ENCODE data around the gene CSNK1G3.
A peak's percentile ranks its signal among the peaks of the same experiment; 100 is the strongest.
"Not testable (repeated sequence)": the region's sequence is repeated elsewhere in the genome, so short reads cannot be mapped to it uniquely, and the experiment has no call there.

CSNK1G3 gene

GRCh38 chr5:123610209-123610608, 98.2 kb downstream of the CSNK1G3 start:
- TF ChIP-seq CTCF (IDR thresholded peaks at IDR 0.05; ENCODE audit: borderline replicate concordance, insufficient read depth, low read depth, low read length) = no peak
- H3K4me3 ChIP-seq (ENCODE audit: low read depth, low read length) = no peak overlapping the region

GRCh38 chr5:123610665-123611405, 98.9 kb downstream of the CSNK1G3 start:
- peak; percentile 73 for TF ChIP-seq CTCF (IDR thresholded peaks at IDR 0.05; ENCODE audit: borderline replicate concordance, insufficient read depth, low read depth, low read length)
- H3K4me3 ChIP-seq (ENCODE audit: low read depth, low read length) = no peak overlapping the region

GRCh38 chr5:123611406-123611709, 99.4 kb downstream of the CSNK1G3 start:
- no peak overlapping the region for H3K4me3 ChIP-seq (ENCODE audit: low read depth, low read length)

GRCh38 chr5:123617561-123617960, 105.6 kb downstream of the CSNK1G3 start:
- no peak for TF ChIP-seq CTCF (IDR thresholded peaks at IDR 0.05; ENCODE audit: borderline replicate concordance, insufficient read depth, low read depth, low read length)

More at GRCh38 chr5:123611406-123611709, 99.4 kb downstream of the CSNK1G3 start:
- no peak for TF ChIP-seq CTCF (IDR thresholded peaks at IDR 0.05; ENCODE audit: borderline replicate concordance, insufficient read depth, low read depth, low read length)

GRCh38 chr5:123626051-123626450, 114.1 kb downstream of the CSNK1G3 start:
- TF ChIP-seq CTCF (IDR thresholded peaks at IDR 0.05; ENCODE audit: borderline replicate concordance, insufficient read depth, low read depth, low read length) = no peak
- H3K4me3 ChIP-seq (ENCODE audit: low read depth, low read length) = no peak overlapping the region

More at GRCh38 chr5:123617561-123617960, 105.6 kb downstream of the CSNK1G3 start:
- H3K4me3 ChIP-seq (ENCODE audit: low read depth, low read length) = no peak overlapping the region

- no peak for TF ChIP-seq CTCF (IDR thresholded peaks at IDR 0.05; ENCODE audit: borderline replicate concordance, insufficient read depth, low read depth, low read length)
- H3K4me3 ChIP-seq (ENCODE audit: low read depth, low read length) = no peak overlapping the region
Observed at GRCh38 chr5:123628860-123629544, 117.0 kb downstream of the CSNK1G3 start.

GRCh38 chr5:123636006-123636405, 124.0 kb downstream of the CSNK1G3 start:
- no peak for TF ChIP-seq CTCF (IDR thresholded peaks at IDR 0.05; ENCODE audit: borderline replicate concordance, insufficient read depth, low read depth, low read length)
- no peak overlapping the region for H3K4me3 ChIP-seq (ENCODE audit: low read depth, low read length)

GRCh38 chr5:123637028-123637427, 125.1 kb downstream of the CSNK1G3 start:
- not testable (repeated sequence) for H3K4me3 ChIP-seq (ENCODE audit: low read depth, low read length)

Measured in GM12875 (cell line).